Cerebellar cortex (tissue), 1 donor: ENCODE data around the gene LHX3.

Source experiments
- DNase-seq: peaks from one replicate; pipeline ENCODE4 v3.0.0-alpha.2; 2015; ENCODE audit warnings: low spot score

Gene LHX3

GRCh38 chr9:136226680-136227407, 21.9 kb upstream of the LHX3 start:
- no peak for DNase-seq

GRCh38 chr9:136225748-136226679, 21.1 kb upstream of the LHX3 start:
- peak; percentile 66 for DNase-seq

- no peak for DNase-seq
Measured at GRCh38 chr9:136225366-136225747, 20.4 kb upstream of the LHX3 start.

- no peak for DNase-seq
Measured at GRCh38 chr9:136223871-136224640, 19.1 kb upstream of the LHX3 start.

GRCh38 chr9:136222906-136223285, 18.0 kb upstream of the LHX3 start:
- DNase-seq = no peak

- DNase-seq = no peak
Measured at GRCh38 chr9:136222166-136222905, 17.4 kb upstream of the LHX3 start.

- DNase-seq = no peak
Measured at GRCh38 chr9:136220017-136220729, 15.2 kb upstream of the LHX3 start.

GRCh38 chr9:136219276-136219675, 14.3 kb upstream of the LHX3 start:
- DNase-seq = no peak

- DNase-seq = no peak
Measured at GRCh38 chr9:136218673-136219072, 13.7 kb upstream of the LHX3 start.

- DNase-seq = no peak
Measured at GRCh38 chr9:136218271-136218670, 13.3 kb upstream of the LHX3 start.

- no peak for DNase-seq
Measured at GRCh38 chr9:136216541-136217244, 11.8 kb upstream of the LHX3 start.

GRCh38 chr9:136213733-136214132, 8.8 kb upstream of the LHX3 start:
- DNase-seq = no peak

GRCh38 chr9:136212345-136212950, 7.5 kb upstream of the LHX3 start:
- DNase-seq = no peak

GRCh38 chr9:136211441-136212344, 6.8 kb upstream of the LHX3 start:
- no peak for DNase-seq

GRCh38 chr9:136211006-136211405, 6.1 kb upstream of the LHX3 start:
- DNase-seq = no peak

- DNase-seq = no peak
Measured at GRCh38 chr9:136210276-136210675, 5.3 kb upstream of the LHX3 start.

- no peak for DNase-seq
Measured at GRCh38 chr9:136209786-136210185, 4.9 kb upstream of the LHX3 start.

GRCh38 chr9:136209232-136209631, 4.3 kb upstream of the LHX3 start:
- DNase-seq = no peak

- DNase-seq = no peak
Measured at GRCh38 chr9:136208675-136209074, 3.7 kb upstream of the LHX3 start.
